Suprapubic skin (tissue), 4 donors: Measurements from ENCODE around the gene TBC1D5. TPM values are rescaled to one million over a fixed set of nuclear protein-coding genes. Genes with fewer than 3 reads are reported as not detected.
"Not testable (repeated sequence)": the region's sequence is repeated elsewhere in the genome, so short reads cannot be mapped to it uniquely, and the experiment has no call there.

ENCODE experiments used
- DNase-seq, 2 donors: peaks; one replicate each; pipeline ENCODE4 v3.0.0-alpha.2; 2019; ENCODE audit warnings: low spot score in 2 of 2
- H3K27ac ChIP-seq: fragments of 200-600 bp; sonication (generic); one replicate; pipeline ENCODE4 v1.5.1; 2019
- H3K27me3 ChIP-seq: fragments of 200-600 bp; sonication (generic); one replicate; pipeline ENCODE4 v1.5.1; 2019
- H3K36me3 ChIP-seq: fragments of 200-600 bp; sonication (generic); one replicate; pipeline ENCODE4 v1.5.1; 2019
- H3K4me1 ChIP-seq: fragments of 200-600 bp; sonication (generic); one replicate; pipeline ENCODE4 v1.5.1; 2019
- H3K4me3 ChIP-seq: fragments of 200-600 bp; sonication (generic); one replicate; pipeline ENCODE4 v1.5.1; 2019; ENCODE audit warnings: mild to moderate bottlenecking
- H3K9me3 ChIP-seq: fragments of 200-600 bp; sonication (generic); one replicate; pipeline ENCODE4 v1.5.1; 2019
- EP300 ChIP-seq: sonication (generic); formaldehyde crosslinking; IDR thresholded peaks from one replicate; pipeline ENCODE4 v1.6.1; 2017; ENCODE audit warnings: antibody characterized with exemption
- POLR2A ChIP-seq, 2 donors: fragments of 450-650 bp; IDR thresholded peaks; one replicate each; pipeline ENCODE4 v1.6.1; 2017; ENCODE audit warnings: antibody characterized with exemption in 2 of 2, mild to moderate bottlenecking in 2 of 2, moderate library complexity in 2 of 2
- POLR2AphosphoS5 ChIP-seq, 3 donors: sonication (generic); formaldehyde crosslinking; IDR thresholded peaks; one replicate each; pipeline ENCODE4 v1.6.1; 2017; ENCODE audit warnings: antibody characterized with exemption in 3 of 3
- WGBS: methylation state at CpG from one replicate; pipeline ENCODE4 v1.1.5; 2018; 5-methylcytosine and 5-hydroxymethylcytosine counted together
- total RNA-seq, 4 donors: library from RNA; depleted of rRNA; stranded (reverse); fragments of >200 nt; gene quantifications; one replicate each; pipeline ENCODE4 v1.1.0, GENCODE V29; 2016
- TF ChIP-seq, protein P1 (sequence below), 2 donors: fragments of 200-600 bp in 1 of 2; fragments of 450-650 bp in 1 of 2; sonication (generic) in 1 of 2; IDR thresholded peaks; one replicate each; pipeline ENCODE4 v1.5.1; 2016 to 2019; ENCODE audit warnings: antibody characterized with exemption in 2 of 2, mild to moderate bottlenecking in 1 of 2, moderate library complexity in 1 of 2

The TBC1D5 gene
- total RNA-seq, 4 donors from 2014 or later = 66.4 to 98.5 (median 79.9) TPM

DNA sequence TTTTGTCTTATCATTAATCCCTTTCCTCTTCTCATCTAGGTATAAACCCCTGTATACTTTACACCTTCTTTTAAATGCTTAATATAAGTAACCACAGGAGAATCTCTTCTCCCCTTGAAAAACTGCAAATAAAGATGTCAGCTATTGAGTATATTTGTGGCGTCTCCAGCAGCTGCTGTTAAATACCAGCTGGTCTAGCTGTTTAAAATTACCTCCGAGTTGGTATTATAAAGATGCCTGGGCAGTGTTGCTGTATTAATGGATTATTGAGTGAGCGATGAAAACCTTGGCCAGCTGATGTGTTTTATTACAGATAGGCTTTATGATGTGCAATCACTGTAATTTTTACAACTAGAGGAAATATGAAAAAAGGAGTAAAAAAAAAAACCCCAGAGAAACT lies 388.1 kb downstream of the TBC1D5 start:
- Histone ChIP-seq H3K4me3 (no peak overlapping the region), H3K27ac (no peak overlapping the region), H3K36me3 (no peaks in the 10 kb centered on the region), H3K9me3 (no peaks in the 10 kb centered on the region), H3K4me1 (peaks cover 7% of the 10 kb centered on the region), H3K27me3 (no peaks in the 10 kb centered on the region)
- TF ChIP-seq POLR2AphosphoS5 (IDR thresholded peaks at IDR 0.05) = no peak
- no peak for TF ChIP-seq EP300
- TF ChIP-seq POLR2A (IDR thresholded peaks at IDR 0.05) = no peak
- TF ChIP-seq, protein P1, sequence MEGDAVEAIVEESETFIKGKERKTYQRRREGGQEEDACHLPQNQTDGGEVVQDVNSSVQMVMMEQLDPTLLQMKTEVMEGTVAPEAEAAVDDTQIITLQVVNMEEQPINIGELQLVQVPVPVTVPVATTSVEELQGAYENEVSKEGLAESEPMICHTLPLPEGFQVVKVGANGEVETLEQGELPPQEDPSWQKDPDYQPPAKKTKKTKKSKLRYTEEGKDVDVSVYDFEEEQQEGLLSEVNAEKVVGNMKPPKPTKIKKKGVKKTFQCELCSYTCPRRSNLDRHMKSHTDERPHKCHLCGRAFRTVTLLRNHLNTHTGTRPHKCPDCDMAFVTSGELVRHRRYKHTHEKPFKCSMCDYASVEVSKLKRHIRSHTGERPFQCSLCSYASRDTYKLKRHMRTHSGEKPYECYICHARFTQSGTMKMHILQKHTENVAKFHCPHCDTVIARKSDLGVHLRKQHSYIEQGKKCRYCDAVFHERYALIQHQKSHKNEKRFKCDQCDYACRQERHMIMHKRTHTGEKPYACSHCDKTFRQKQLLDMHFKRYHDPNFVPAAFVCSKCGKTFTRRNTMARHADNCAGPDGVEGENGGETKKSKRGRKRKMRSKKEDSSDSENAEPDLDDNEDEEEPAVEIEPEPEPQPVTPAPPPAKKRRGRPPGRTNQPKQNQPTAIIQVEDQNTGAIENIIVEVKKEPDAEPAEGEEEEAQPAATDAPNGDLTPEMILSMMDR (IDR thresholded peaks at IDR 0.05) = no peak
- 96% methylated on average over 3 of the region's 3 CpGs for WGBS
- no peak for DNase-seq

DNA sequence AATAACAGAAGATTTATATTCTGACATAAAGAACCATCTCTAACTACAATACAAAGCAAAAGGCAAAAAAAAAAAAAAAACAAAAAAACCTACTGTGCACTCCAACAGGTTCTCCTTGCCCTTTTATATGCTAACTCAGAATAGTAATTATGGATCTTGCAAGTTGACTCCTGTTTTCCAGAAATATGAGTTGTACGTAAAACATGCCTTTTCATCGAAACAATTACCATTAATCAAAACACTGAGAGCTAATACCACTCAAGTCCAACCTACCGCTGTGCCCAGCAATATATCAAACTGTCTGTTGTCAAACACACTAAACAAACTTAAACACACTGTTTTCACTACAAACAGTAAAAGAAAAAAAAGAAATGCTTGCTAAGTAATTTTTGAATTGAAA lies 389.8 kb downstream of the TBC1D5 start:
- Histone ChIP-seq H3K27ac (no peak overlapping the region), H3K9me3 (no peaks in the 10 kb centered on the region), H3K27me3 (no peaks in the 10 kb centered on the region), H3K4me3 (no peak overlapping the region), H3K36me3 (no peaks in the 10 kb centered on the region), H3K4me1 (peaks cover 7% of the 10 kb centered on the region)
- WGBS = 62% methylated on average over 3 of the region's 3 CpGs
- DNase-seq = no peak
- no peak for TF ChIP-seq POLR2A (IDR thresholded peaks at IDR 0.05)
- no peak for TF ChIP-seq EP300
- TF ChIP-seq, protein P1 (IDR thresholded peaks at IDR 0.05) = no peak
- TF ChIP-seq POLR2AphosphoS5 (IDR thresholded peaks at IDR 0.05) = no peak

DNA sequence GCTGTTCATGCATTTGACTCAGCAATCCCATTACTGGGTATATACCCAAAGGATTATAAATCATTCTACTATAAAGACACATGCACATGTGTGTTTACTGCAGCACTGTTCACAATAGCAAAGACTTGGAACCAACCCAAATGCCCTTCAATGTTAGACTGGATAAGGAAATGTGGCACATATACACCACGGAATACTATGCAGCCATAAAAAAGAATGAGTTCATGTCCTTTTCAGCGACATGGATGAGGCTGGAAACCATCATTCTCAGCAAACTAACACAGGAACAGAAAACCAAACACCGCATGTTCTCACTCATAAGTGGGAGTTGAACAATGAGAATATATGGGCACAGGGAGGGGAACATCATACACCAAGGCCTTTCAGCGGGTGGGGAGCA lies 391.2 kb downstream of the TBC1D5 start:
- not testable (repeated sequence) for H3K27me3 ChIP-seq, H3K9me3 ChIP-seq, DNase-seq, H3K27ac ChIP-seq, H3K4me1 ChIP-seq, H3K4me3 ChIP-seq, H3K36me3 ChIP-seq
- 96% methylated on average over 4 of the region's 4 CpGs for WGBS

DNA sequence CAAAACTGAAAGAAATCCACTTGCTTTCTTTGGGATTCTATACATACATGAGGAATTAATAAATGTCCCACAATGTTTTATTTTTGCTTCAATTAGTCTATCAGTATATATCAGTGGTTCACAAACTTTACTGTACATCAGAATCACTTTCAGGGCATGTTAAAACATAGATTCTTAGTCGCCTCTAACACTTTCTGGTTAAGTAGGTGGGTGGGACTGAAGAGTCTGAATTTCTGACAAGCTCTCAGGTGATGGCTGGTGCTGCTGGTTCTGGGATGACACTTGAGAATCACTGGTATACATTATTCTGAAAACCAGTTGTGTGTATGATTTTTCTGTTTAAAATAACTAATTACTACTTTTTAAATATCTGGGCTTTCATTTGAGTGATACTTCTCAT lies 393.3 kb downstream of the TBC1D5 start:
- no peak overlapping the region for H3K27ac ChIP-seq
- no peaks in the 10 kb centered on the region for H3K36me3 ChIP-seq
- WGBS = 72% methylated on average over 1 of the region's 1 CpG
- DNase-seq = no peak
- no peaks in the 10 kb centered on the region for H3K27me3 ChIP-seq
- H3K4me1 ChIP-seq = no peaks in the 10 kb centered on the region
- H3K4me3 ChIP-seq = no peak overlapping the region
- no peak for TF ChIP-seq POLR2A (IDR thresholded peaks at IDR 0.05)
- no peak for TF ChIP-seq EP300
- TF ChIP-seq POLR2AphosphoS5 (IDR thresholded peaks at IDR 0.05) = no peak
- TF ChIP-seq, protein P1 (IDR thresholded peaks at IDR 0.05) = no peak
- H3K9me3 ChIP-seq = no peaks in the 10 kb centered on the region

DNA sequence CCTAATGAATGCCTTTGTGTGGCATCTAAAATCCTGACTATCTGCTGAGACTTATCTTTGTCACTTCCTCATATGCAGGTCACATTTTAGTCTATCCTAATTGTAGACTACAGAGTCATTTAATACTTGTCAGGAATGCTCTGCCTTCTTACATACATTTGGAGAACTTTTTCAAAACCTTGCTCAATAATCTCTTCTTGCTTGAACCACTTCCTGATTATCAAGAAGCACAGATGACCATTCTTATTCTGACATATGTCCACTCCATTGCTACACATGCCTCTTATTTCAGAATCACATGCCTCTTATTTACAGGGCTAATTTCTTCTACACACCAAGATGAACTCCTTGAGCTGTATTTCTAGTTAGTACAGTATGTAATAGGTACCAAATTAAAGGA lies 400.3 kb downstream of the TBC1D5 start:
- Histone ChIP-seq H3K27me3 (no peaks in the 10 kb centered on the region), H3K9me3 (no peaks in the 10 kb centered on the region), H3K4me3 (no peak overlapping the region), H3K4me1 (no peaks in the 10 kb centered on the region), H3K27ac (no peak overlapping the region), H3K36me3 (no peaks in the 10 kb centered on the region)
- TF ChIP-seq POLR2A (IDR thresholded peaks at IDR 0.05) (no peak), POLR2AphosphoS5 (IDR thresholded peaks at IDR 0.05) (no peak), EP300 (no peak)
- TF ChIP-seq, protein P1 (IDR thresholded peaks at IDR 0.05) = no peak
- DNase-seq = no peak

DNA sequence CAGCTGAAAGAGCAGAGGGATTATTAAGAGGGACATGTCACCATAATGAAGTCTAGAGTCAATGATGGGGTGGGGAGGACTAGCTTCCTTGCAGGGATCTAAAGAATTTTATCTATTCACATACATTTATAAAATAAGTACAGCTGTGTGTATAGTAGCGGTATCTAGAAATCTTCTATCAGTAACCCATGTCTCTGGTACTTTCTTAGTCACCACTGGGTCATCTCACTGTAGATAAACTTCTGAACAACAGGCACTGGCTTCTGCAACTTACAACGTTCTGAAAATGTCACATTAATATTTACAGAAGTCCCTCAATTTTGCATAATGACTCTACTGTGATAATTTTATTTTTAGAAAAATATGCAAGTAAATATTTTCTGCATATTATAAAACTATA lies 401.7 kb downstream of the TBC1D5 start:
- WGBS = 91% methylated on average over 2 of the region's 2 CpGs
- Histone ChIP-seq H3K27ac (no peak overlapping the region), H3K9me3 (no peaks in the 10 kb centered on the region), H3K4me3 (no peak overlapping the region), H3K36me3 (no peaks in the 10 kb centered on the region), H3K4me1 (peaks cover 4% of the 10 kb centered on the region), H3K27me3 (no peaks in the 10 kb centered on the region)
- no peak for TF ChIP-seq EP300
- TF ChIP-seq POLR2AphosphoS5 (IDR thresholded peaks at IDR 0.05) = no peak
- no peak for TF ChIP-seq POLR2A (IDR thresholded peaks at IDR 0.05)
- TF ChIP-seq, protein P1 (IDR thresholded peaks at IDR 0.05) = no peak
- DNase-seq = no peak
